ENCODE results near the gene SNX18. TPM values are rescaled to one million over a fixed set of nuclear protein-coding genes. Genes with fewer than 3 reads are reported as not detected.

The SNX18 gene
- total RNA-seq, 1 donor from 2014 or later, result 22.3 TPM

DNA sequence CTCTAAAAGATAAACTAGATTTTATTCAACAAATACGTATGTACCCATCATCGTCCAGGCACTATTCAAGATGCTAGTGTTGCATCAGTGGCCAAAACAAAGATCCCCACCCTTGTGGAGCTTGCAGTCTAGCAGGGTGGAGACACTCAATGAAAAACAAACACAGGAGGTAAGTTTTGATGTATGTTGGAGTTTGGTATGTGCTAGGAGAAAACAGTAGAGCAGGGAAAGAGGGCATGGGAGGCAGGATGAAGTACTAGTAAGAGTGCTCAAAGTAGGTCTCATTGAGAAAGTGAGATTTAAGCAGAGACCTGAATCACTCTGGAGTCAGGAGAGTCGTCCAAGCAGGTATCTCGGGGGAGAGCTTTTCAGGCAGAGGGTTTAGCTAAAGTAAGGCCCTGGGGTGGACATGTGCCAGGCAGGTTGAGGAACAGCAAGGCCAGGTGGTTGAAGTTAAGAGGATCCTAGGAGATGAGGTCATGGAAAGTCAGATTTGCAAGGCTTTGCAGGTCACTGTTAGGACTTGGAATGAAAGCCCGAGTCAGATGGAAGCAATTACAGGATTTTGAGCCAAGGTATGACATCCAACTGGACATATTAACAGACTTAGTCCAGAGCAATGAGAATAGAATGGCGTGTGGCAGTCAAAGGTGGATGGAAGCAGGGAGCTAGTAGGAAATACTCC lies 9.2 kb downstream of the SNX18 start:
- TF ChIP-seq, protein P1, sequence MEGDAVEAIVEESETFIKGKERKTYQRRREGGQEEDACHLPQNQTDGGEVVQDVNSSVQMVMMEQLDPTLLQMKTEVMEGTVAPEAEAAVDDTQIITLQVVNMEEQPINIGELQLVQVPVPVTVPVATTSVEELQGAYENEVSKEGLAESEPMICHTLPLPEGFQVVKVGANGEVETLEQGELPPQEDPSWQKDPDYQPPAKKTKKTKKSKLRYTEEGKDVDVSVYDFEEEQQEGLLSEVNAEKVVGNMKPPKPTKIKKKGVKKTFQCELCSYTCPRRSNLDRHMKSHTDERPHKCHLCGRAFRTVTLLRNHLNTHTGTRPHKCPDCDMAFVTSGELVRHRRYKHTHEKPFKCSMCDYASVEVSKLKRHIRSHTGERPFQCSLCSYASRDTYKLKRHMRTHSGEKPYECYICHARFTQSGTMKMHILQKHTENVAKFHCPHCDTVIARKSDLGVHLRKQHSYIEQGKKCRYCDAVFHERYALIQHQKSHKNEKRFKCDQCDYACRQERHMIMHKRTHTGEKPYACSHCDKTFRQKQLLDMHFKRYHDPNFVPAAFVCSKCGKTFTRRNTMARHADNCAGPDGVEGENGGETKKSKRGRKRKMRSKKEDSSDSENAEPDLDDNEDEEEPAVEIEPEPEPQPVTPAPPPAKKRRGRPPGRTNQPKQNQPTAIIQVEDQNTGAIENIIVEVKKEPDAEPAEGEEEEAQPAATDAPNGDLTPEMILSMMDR (IDR thresholded peaks at IDR 0.05; ENCODE audit: unreplicated experiment), result no peak
- H3K9me3 Mint-ChIP-seq (ENCODE audit: unreplicated experiment), result no peaks in the 10 kb centered on the region
- no peak for DNase-seq (ENCODE audit: low spot score)
- H3K4me1 Mint-ChIP-seq (ENCODE audit: unreplicated experiment), result peaks cover 3% of the 10 kb centered on the region
- H3K36me3 Mint-ChIP-seq (ENCODE audit: low read depth, unreplicated experiment), result no peaks in the 10 kb centered on the region
- no peak overlapping the region for H3K4me3 Mint-ChIP-seq (ENCODE audit: unreplicated experiment)
- peaks cover 2% of the 10 kb centered on the region for H3K27me3 Mint-ChIP-seq (ENCODE audit: unreplicated experiment)
- no peak overlapping the region for H3K27ac Mint-ChIP-seq (ENCODE audit: unreplicated experiment)

DNA sequence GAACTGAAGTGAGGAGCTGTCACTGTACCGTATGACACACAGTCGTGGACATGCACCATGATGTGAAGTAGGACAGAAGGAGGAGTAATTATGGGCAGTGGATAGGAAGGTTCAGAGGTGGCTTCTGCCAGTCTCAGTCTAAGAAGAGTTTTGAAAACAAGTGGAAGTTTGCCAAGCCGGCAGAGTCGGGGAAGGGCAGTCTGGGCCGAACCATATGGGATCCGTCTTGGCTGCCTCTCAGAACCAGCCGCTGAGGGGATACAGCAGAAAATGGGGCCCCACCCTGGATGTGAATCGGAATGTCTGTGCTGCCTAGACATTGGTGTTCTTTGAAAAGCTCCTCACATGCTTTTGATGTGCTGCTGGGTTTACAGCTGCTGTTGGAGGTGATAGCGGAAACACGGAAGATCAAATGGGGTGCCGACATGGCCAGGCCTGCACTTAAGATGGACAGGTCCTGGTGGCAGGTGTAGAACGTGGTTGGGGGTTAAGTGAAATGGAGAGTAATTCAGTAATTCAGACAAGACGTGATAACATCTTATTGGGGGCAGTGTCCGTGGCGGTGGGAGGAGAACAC lies 11.2 kb downstream of the SNX18 start:
- TF ChIP-seq, protein P1 (IDR thresholded peaks at IDR 0.05; ENCODE audit: unreplicated experiment), result no peak
- Mint-ChIP-seq H3K36me3 (ENCODE audit: low read depth, unreplicated experiment) (no peaks in the 10 kb centered on the region), H3K9me3 (ENCODE audit: unreplicated experiment) (no peaks in the 10 kb centered on the region), H3K4me3 (ENCODE audit: unreplicated experiment) (no peak overlapping the region), H3K4me1 (ENCODE audit: unreplicated experiment) (peaks cover 5% of the 10 kb centered on the region), H3K27ac (ENCODE audit: unreplicated experiment) (no peak overlapping the region), H3K27me3 (ENCODE audit: unreplicated experiment) (peaks cover 2% of the 10 kb centered on the region)
- no peak for DNase-seq (ENCODE audit: low spot score)

DNA sequence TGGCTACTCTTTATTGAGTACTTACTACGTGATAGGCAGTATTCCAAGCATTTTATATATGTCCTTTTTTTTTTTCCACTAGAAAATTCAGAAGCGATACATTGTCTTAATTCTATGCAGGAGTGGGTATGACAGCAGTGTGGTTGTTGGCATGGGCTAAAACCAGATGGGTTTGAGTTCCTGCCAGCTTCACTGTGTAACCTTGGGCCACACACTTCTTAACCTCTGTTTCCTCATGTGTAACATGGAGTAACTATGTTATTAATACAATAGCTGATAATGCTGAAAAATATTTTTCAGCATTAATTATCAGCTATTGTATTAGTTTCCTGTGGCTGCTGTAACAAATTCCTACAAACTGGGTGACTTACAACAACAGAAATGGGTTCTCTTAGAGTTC lies 12.0 kb downstream of the SNX18 start:
- H3K36me3 Mint-ChIP-seq (ENCODE audit: low read depth, unreplicated experiment), result no peaks in the 10 kb centered on the region
- no peak for DNase-seq (ENCODE audit: low spot score)

DNA sequence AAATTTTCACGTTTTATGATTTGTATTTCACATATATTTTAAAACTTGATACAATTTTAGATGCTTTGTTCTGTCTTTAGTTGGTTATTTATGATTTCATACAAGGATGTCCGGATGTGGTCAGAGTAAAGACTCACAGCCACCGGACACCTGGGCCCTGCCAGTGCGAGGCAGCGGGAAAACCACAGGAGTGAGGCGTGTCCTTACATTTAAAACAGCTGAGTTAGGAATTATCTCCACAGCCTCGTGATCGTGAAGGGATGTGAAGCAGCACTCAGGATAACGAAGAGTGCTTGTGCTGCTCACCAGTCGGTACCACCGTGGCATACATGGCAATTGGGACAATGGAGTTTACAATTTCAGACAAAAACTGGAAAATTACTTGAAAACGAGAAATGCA lies 14.0 kb downstream of the SNX18 start:
- Mint-ChIP-seq H3K27me3 (ENCODE audit: unreplicated experiment) (peaks cover 5% of the 10 kb centered on the region), H3K4me1 (ENCODE audit: unreplicated experiment) (peaks cover 13% of the 10 kb centered on the region)

More for the DNA sequence above, 12.0 kb downstream of the SNX18 start:
- Mint-ChIP-seq H3K27ac (ENCODE audit: unreplicated experiment) (no peak overlapping the region), H3K9me3 (ENCODE audit: unreplicated experiment) (no peaks in the 10 kb centered on the region), H3K4me1 (ENCODE audit: unreplicated experiment) (peaks cover 13% of the 10 kb centered on the region), H3K4me3 (ENCODE audit: unreplicated experiment) (no peak overlapping the region), H3K27me3 (ENCODE audit: unreplicated experiment) (peaks cover 2% of the 10 kb centered on the region)
- TF ChIP-seq, protein P1 (IDR thresholded peaks at IDR 0.05; ENCODE audit: unreplicated experiment), result no peak

More for the DNA sequence above, 14.0 kb downstream of the SNX18 start:
- no peaks in the 10 kb centered on the region for H3K9me3 Mint-ChIP-seq (ENCODE audit: unreplicated experiment)
- DNase-seq (ENCODE audit: low spot score), result no peak
- no peak overlapping the region for H3K27ac Mint-ChIP-seq (ENCODE audit: unreplicated experiment)
- H3K4me3 Mint-ChIP-seq (ENCODE audit: unreplicated experiment), result no peak overlapping the region
- TF ChIP-seq, protein P1 (IDR thresholded peaks at IDR 0.05; ENCODE audit: unreplicated experiment), result no peak
- H3K36me3 Mint-ChIP-seq (ENCODE audit: low read depth, unreplicated experiment), result no peaks in the 10 kb centered on the region
